SK-N-SH treated with all-trans-retinoic acid at 6 μM for 48 hours (cell line): ENCODE measurements around the gene SDK1.

Source experiments
- ATAC-seq: fragments of 200-7000 bp; cut with Tn5 transposase; 3 replicates; pipeline ENCODE4 v1.9.1; 2020; ENCODE audit warnings: mild to moderate bottlenecking, moderate library complexity
- ARNTL ChIP-seq: fragments of 450-650 bp; formaldehyde crosslinking; IDR thresholded peaks from 2 replicates; pipeline ENCODE4 v1.5.0; 2020; ENCODE audit warnings: low read depth, mild to moderate bottlenecking, moderate library complexity, borderline replicate concordance
- BACH2 ChIP-seq: fragments of 250-450 bp; sonication (Bioruptor Pico); IDR thresholded peaks from 2 replicates; pipeline ENCODE4 v1.9.0; 2021; ENCODE audit warnings: mild to moderate bottlenecking, borderline replicate concordance
- CSDC2 ChIP-seq: fragments of 250-450 bp; sonication (Bioruptor Pico); IDR thresholded peaks from 2 replicates; pipeline ENCODE4 v1.5.0; 2020; ENCODE audit warnings: mild to moderate bottlenecking, moderate library complexity
- ESRRG ChIP-seq: fragments of 250-450 bp; sonication (Bioruptor Pico); IDR thresholded peaks from 2 replicates; pipeline ENCODE4 v1.6.1; 2021; ENCODE audit warnings: mild to moderate bottlenecking
- GLIS3 ChIP-seq: fragments of 250-450 bp; sonication (Bioruptor Pico); IDR thresholded peaks from 2 replicates; pipeline ENCODE4 v1.5.0; 2020; ENCODE audit warnings: mild to moderate bottlenecking, moderate library complexity
- ISL1 ChIP-seq: fragments of 250-450 bp; sonication (Bioruptor Pico); IDR thresholded peaks from 2 replicates; pipeline ENCODE4 v2.1.2; 2022; ENCODE audit warnings: mild to moderate bottlenecking, moderate library complexity
- OSR1 ChIP-seq: fragments of 250-450 bp; sonication (Bioruptor Pico); IDR thresholded peaks from 2 replicates; pipeline ENCODE4 v1.8.0; 2022; ENCODE audit warnings: moderate library complexity, mild to moderate bottlenecking, inconsistent platforms
- PATZ1 ChIP-seq: fragments of 250-450 bp; sonication (Bioruptor Pico); IDR thresholded peaks from 2 replicates; pipeline ENCODE4 v1.8.0; 2020; ENCODE audit warnings: mild to moderate bottlenecking, moderate library complexity, borderline replicate concordance
- POU6F1 ChIP-seq: fragments of 250-450 bp; sonication (Bioruptor Pico); IDR thresholded peaks from 2 replicates; pipeline ENCODE4 v1.8.0; 2021; ENCODE audit warnings: low read depth, mild to moderate bottlenecking, moderate library complexity, borderline replicate concordance
- PPARA ChIP-seq: fragments of 250-450 bp; sonication (Bioruptor Pico); IDR thresholded peaks from 2 replicates; pipeline ENCODE4 v1.5.0; 2020; ENCODE audit warnings: mild to moderate bottlenecking, borderline replicate concordance
- RARB ChIP-seq: fragments of 250-450 bp; sonication (Bioruptor Pico); IDR thresholded peaks from 2 replicates; pipeline ENCODE4 v1.8.0; 2021; ENCODE audit warnings: mild to moderate bottlenecking, moderate library complexity
- SNAI2 ChIP-seq: fragments of 250-450 bp; sonication (Bioruptor Pico); IDR thresholded peaks from 2 replicates; pipeline ENCODE4 v1.5.0; 2020; ENCODE audit warnings: mild to moderate bottlenecking, moderate library complexity
- TCF4 ChIP-seq: fragments of 250-450 bp; sonication (Bioruptor Pico); IDR thresholded peaks from 2 replicates; pipeline ENCODE4 v1.8.0; 2021; ENCODE audit warnings: mild to moderate bottlenecking, moderate library complexity, borderline replicate concordance
- TOX ChIP-seq: fragments of 250-450 bp; sonication (Bioruptor Pico); IDR thresholded peaks from 2 replicates; pipeline ENCODE4 v1.8.0; 2021; ENCODE audit warnings: mild to moderate bottlenecking, moderate library complexity, borderline replicate concordance
- TSHZ2 ChIP-seq: fragments of 250-450 bp; sonication (Bioruptor Pico); IDR thresholded peaks from 2 replicates; pipeline ENCODE4 v1.5.0; 2020; ENCODE audit warnings: mild to moderate bottlenecking, moderate library complexity
- ZC3H10 ChIP-seq: fragments of 250-450 bp; sonication (Bioruptor Pico); IDR thresholded peaks from 2 replicates; pipeline ENCODE4 v1.5.1; 2021; ENCODE audit warnings: mild to moderate bottlenecking, moderate library complexity
- ZFP3 ChIP-seq: fragments of 250-450 bp; sonication (Bioruptor Pico); IDR thresholded peaks from 2 replicates; pipeline ENCODE4 v1.5.0; 2020; ENCODE audit warnings: mild to moderate bottlenecking, moderate library complexity
- ZFP30 ChIP-seq: fragments of 450-650 bp; formaldehyde crosslinking; IDR thresholded peaks from 2 replicates; pipeline ENCODE4 v1.5.0; 2022; ENCODE audit warnings: mild to moderate bottlenecking, moderate library complexity
- ZNF565 ChIP-seq: fragments of 450-650 bp; formaldehyde crosslinking; conservative IDR thresholded peaks from 2 replicates; pipeline ENCODE4 v1.5.0; 2020; ENCODE audit warnings: low read depth, mild to moderate bottlenecking, moderate library complexity
- ZNF70 ChIP-seq: fragments of 450-650 bp; formaldehyde crosslinking; IDR thresholded peaks from 2 replicates; pipeline ENCODE4 v1.5.0; 2020; ENCODE audit warnings: mild to moderate bottlenecking, moderate library complexity
- ZNF8 ChIP-seq: fragments of 450-650 bp; formaldehyde crosslinking; IDR thresholded peaks from 2 replicates; pipeline ENCODE4 v1.5.0; 2020; ENCODE audit warnings: mild to moderate bottlenecking, moderate library complexity
- TF ChIP-seq, protein P1 (sequence below): fragments of 250-450 bp; sonication (Bioruptor Pico); IDR thresholded peaks from 2 replicates; pipeline ENCODE4 v1.5.1; 2020; ENCODE audit warnings: low read depth, mild to moderate bottlenecking, moderate library complexity

Gene SDK1

DNA sequence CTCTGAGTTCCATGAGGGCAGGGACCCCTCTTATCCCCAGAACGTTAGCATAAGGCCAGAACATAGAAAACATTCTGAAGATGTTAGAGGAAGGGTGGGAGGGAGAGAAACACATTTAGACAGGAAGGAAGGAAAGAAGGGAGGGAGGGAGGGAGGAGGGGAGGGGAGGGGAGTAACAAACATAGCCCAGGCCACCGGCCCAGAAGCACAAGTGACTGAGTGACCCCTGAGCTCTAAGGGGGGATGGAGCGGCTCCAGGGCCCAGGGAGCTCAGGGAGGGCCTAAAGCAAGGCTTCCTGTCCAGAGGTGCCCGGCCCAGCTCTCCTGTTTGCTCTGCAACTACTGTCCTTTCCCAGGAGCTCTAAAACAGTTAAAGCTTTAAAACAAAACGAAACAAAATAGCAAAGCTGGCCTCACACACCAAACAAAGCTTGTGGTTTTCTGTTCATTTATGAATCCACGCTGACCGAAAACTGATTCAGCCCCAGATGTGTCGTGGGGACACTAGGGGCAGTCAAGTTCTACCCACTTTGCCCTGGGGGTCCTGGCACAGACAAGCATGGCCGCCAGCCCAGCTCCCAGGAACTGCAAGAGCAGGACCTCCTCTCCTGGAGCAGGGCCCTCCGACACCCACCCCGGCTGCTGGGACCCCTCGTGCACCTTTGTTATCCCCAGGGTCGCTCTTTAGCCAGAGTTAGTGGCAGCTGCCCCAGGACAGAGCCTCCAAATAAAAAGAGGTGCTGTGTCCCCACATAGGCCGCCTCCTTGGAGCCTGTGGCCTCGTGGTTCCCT lies 884.9 kb downstream of the SDK1 start:
- ATAC-seq, result no peak
- TF ChIP-seq TSHZ2 (CRISPR knock-in tag) (no peak), ISL1 (CRISPR knock-in tag) (no peak), ZNF70 (CRISPR knock-in tag) (no peak), PPARA (CRISPR knock-in tag) (no peak), ZNF565 (CRISPR knock-in tag) (no peak), RARB (CRISPR knock-in tag) (no peak), TOX (CRISPR knock-in tag) (no peak), ZFP3 (no peak)
- TF ChIP-seq, protein P1, sequence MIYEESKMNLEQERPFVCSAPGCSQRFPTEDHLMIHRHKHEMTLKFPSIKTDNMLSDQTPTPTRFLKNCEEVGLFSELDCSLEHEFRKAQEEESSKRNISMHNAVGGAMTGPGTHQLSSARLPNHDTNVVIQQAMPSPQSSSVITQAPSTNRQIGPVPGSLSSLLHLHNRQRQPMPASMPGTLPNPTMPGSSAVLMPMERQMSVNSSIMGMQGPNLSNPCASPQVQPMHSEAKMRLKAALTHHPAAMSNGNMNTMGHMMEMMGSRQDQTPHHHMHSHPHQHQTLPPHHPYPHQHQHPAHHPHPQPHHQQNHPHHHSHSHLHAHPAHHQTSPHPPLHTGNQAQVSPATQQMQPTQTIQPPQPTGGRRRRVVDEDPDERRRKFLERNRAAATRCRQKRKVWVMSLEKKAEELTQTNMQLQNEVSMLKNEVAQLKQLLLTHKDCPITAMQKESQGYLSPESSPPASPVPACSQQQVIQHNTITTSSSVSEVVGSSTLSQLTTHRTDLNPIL, result no peak

- no peak for ATAC-seq
- no peak for TF ChIP-seq PPARA (CRISPR knock-in tag)
- TF ChIP-seq RARB (CRISPR knock-in tag), result no peak
- TF ChIP-seq ZNF565 (CRISPR knock-in tag), result no peak
- TF ChIP-seq POU6F1 (CRISPR knock-in tag), result no peak
- no peak for TF ChIP-seq TCF4 (CRISPR knock-in tag)
- TF ChIP-seq TSHZ2 (CRISPR knock-in tag), result no peak
- no peak for TF ChIP-seq ZFP3
- no peak for TF ChIP-seq GLIS3 (CRISPR knock-in tag)
- TF ChIP-seq TOX (CRISPR knock-in tag), result no peak
These were observed 885.4 kb downstream of the SDK1 start for GRCh38 chr7:4186513-4186780.

- TF ChIP-seq OSR1 (CRISPR knock-in tag) (no peak), ZNF70 (CRISPR knock-in tag) (no peak), PPARA (CRISPR knock-in tag) (no peak), TCF4 (CRISPR knock-in tag) (no peak), BACH2 (CRISPR knock-in tag) (no peak), TOX (CRISPR knock-in tag) (no peak), SNAI2 (no peak), ZC3H10 (CRISPR knock-in tag) (no peak), ZNF565 (CRISPR knock-in tag) (no peak), ZNF8 (CRISPR knock-in tag) (no peak), CSDC2 (no peak), GLIS3 (CRISPR knock-in tag) (no peak), RARB (CRISPR knock-in tag) (no peak), ZFP30 (CRISPR knock-in tag) (no peak), ESRRG (CRISPR knock-in tag) (no peak), ARNTL (CRISPR knock-in tag) (no peak), ISL1 (CRISPR knock-in tag) (no peak), PATZ1 (CRISPR knock-in tag) (no peak), ZFP3 (no peak)
- TF ChIP-seq, protein P1, result no peak
- no peak for ATAC-seq
These were observed 887.6 kb downstream of the SDK1 start for GRCh38 chr7:4188651-4189050.
